GM21723 (cell line): ENCODE measurements around the gene PGA5.

Experiments
- ATAC-seq: cut with Tn5 transposase; IDR thresholded peaks from one replicate; pipeline ENCODE4 v1.9.1; 2021; ENCODE audit warnings: mild to moderate bottlenecking, moderate library complexity; ENCODE audit not compliant: unreplicated experiment

The PGA5 gene

GRCh38 chr11:61266602-61267001, 25.6 kb downstream of the PGA5 start:
- no peak for ATAC-seq

- no peak for ATAC-seq
Measured at GRCh38 chr11:61267437-61267841, 26.5 kb downstream of the PGA5 start.

GRCh38 chr11:61268588-61269250, 27.7 kb downstream of the PGA5 start:
- ATAC-seq: no peak

GRCh38 chr11:61270354-61271076, 29.5 kb downstream of the PGA5 start:
- no peak for ATAC-seq

- ATAC-seq: no peak
Measured at GRCh38 chr11:61272731-61273130, 31.8 kb downstream of the PGA5 start.

- no peak for ATAC-seq
Measured at GRCh38 chr11:61273178-61274078, 32.5 kb downstream of the PGA5 start.

- no peak for ATAC-seq
Measured at GRCh38 chr11:61274084-61274483, 33.1 kb downstream of the PGA5 start.

- ATAC-seq: no peak
Measured at GRCh38 chr11:61275191-61275590, 34.2 kb downstream of the PGA5 start.

GRCh38 chr11:61277186-61278000, 36.4 kb downstream of the PGA5 start:
- ATAC-seq: no peak

GRCh38 chr11:61278001-61278470, 37.1 kb downstream of the PGA5 start:
- ATAC-seq: no peak

GRCh38 chr11:61279934-61280659, 39.1 kb downstream of the PGA5 start:
- ATAC-seq: no peak

- no peak for ATAC-seq
Measured at GRCh38 chr11:61280883-61281580, 40.1 kb downstream of the PGA5 start.

GRCh38 chr11:61281581-61282250, 40.7 kb downstream of the PGA5 start:
- ATAC-seq: no peak

- ATAC-seq: no peak
Measured at GRCh38 chr11:61283613-61284012, 42.6 kb downstream of the PGA5 start.

- no peak for ATAC-seq
Measured at GRCh38 chr11:61287338-61287977, 46.5 kb downstream of the PGA5 start.

GRCh38 chr11:61290905-61291690, 50.1 kb downstream of the PGA5 start:
- no peak for ATAC-seq

- no peak for ATAC-seq
Measured at GRCh38 chr11:61292356-61292755, 51.4 kb downstream of the PGA5 start.
